DLD1 (cell line): Measurements from ENCODE around the gene BEX5.
"Not testable (repeated sequence)": the region's sequence is repeated elsewhere in the genome, so short reads cannot be mapped to it uniquely, and the experiment has no call there.

Source experiments
- in situ Hi-C: cut with HindIII; loops from 2 replicates; pipeline ENCODE4 v1.10.0; 2017; ENCODE audit warnings: low sequenced_read_pairs

Gene BEX5

GRCh38 chrX:102155806-102156179 is at the start of gene BEX5:
Gene BEX5 (minus strand): TSS chrX:102155977. CDS start chrX:102154265, 1,712 bp downstream.
- in situ Hi-C loops: no loop called here

DNA sequence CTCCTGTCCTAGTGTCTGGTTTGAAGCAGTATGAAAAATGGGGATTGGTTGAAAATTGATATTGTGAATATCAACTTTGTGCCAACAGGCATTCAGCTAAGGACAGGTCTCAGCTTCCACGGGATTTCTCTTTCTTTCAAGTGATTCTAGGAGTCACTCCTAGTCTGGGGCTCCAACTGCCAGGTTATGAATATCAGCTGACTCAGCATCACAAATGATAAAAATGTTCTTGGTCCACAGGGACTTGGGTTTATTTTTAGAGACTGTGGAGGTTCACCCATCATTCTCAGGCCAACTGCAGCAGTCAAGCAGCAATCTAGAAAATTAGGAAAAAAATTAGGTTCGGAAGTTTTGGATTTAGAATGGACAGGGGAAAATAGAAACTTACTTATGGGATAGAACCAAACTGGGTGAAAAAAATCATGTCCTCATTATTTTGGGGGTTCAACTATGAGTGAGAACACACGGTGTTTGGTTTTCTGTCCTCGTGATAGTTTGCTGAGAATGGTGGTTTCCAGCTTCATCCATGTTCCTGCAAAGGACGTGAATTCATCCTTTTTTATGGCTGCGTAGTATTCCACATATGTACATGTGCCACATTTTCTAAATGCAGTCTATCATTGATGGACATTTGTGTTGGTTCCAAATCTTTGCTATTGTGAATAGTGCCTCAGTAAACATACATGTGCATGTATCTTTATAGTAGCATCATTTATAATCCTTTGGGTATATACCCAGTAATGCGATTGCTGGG is 30.4 kb upstream of the BEX5 start:
- in situ Hi-C loops: no loop called here

- in situ Hi-C loops: no loop called here
Measured at GRCh38 chrX:102154900-102155805, 624 bp downstream of the BEX5 start.

GRCh38 chrX:102154218-102154860 is 1.4 kb downstream of the BEX5 start:
- in situ Hi-C loops: no loop called here

- in situ Hi-C loops: not testable (repeated sequence)
Measured at GRCh38 chrX:102142274-102142673, 13.5 kb downstream of the BEX5 start, which contains the start of gene TCEAL6. Gene TCEAL6 (minus strand): TSS chrX:102142481.

DNA sequence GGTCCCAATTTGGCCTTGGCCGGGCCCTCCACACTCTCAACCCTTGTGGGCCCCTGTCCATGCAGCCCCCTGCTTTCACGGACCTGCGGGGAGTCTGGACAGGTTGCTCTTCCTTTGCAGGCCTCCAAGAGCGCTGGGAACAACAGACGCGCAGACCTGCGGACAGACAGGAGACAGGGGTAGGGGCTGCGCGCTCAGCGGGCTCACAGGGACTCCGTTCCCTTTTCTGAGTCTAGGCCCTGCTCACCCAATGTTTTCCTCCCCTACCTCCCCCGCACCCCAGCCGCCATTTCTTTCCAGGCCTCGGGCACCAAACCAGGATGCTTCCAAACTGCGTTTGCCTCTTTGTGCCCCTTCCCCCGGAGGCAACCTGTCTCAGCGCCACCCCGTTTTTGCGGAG is 14.1 kb downstream of the BEX5 start:
- in situ Hi-C loops: not testable (repeated sequence)

GRCh38 chrX:102140876-102141275 is 14.9 kb downstream of the BEX5 start:
- in situ Hi-C loops: not testable (repeated sequence)

GRCh38 chrX:102138064-102138463 is 17.7 kb downstream of the BEX5 start:
- in situ Hi-C loops: no loop called here

- in situ Hi-C loops: no loop called here
Measured at GRCh38 chrX:102129473-102129872, 26.3 kb downstream of the BEX5 start.

DNA sequence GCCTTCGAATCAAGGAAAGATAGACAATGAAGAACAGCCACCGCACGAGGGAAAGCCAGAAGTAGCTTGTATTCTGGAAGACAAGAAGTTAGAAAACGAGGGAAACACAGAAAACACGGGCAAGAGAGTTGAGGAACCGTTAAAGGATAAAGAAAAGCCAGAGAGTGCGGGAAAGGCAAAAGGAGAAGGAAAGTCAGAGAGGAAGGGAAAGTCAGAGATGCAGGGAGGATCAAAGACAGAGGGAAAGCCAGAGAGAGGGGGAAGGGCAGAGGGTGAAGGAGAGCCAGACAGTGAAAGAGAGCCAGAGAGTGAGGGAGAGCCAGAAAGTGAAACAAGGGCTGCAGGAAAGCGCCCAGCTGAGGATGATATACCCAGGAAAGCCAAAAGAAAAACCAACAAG is 28.9 kb downstream of the BEX5 start:
- in situ Hi-C loops: no loop called here

DNA sequence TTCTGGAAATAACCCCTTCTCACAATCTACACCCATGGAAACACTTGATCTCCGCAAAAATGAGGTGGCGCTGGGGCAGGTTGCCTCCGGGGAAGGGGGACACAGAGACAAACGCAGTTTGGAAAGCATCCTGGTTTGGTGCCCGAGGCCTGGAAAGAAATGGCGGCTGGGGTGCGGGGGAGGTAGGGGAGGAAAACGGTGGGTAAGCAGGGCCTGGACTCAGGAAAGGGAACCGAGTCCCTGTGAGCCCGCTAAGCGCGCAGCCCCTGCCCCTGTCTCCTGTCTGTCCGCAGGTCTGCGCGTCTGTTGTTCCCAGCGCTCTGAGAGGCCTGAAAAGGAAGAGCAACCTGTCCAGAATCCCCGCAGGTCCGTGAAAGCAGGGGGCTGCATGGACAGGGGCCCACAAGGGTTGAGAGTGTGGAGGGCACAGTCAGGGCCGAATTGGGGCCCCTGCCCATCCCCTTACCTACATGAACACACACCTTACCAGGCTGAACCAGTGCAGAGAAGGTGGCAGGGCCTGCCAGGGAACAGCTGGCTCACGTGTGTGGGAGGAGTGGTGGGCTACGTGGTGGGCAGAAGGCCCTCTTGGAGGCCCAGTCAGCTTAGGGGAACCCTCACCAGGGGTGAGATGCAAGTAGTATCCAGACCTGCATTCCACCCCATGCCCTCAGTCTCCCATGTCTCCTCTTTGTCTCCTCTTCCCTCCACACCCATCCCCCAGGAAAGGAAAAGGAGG is 29.5 kb downstream of the BEX5 start:
- in situ Hi-C loops: not testable (repeated sequence)

DNA sequence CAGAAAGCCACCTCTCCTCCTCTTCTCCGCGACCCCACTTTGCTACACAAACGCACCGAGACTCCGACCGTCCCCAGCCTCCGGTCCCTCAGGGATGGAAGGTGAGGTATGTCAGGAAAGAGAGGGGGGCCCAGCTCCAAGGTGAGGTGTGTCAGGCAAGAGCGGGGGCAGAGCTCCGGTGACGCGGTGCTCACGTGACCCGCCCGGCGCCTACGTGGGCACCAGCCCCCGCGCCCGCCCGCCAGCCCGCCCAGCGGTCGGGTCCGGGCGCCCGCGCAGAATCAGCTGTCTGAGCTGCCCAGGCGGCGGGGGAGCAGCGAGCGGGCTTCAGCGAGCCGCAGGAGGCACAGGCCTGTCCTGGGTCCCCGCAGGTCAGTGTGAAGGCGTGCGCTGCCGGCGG is 30.3 kb downstream of the BEX5 start, which contains the start of gene TCEAL2:
Gene TCEAL2, plus strand, starts transcription at position 244 of the 400 bp plus-strand sequence. CDS start 1,152 bp downstream, outside the sequence.
- in situ Hi-C loops: not testable (repeated sequence)

DNA sequence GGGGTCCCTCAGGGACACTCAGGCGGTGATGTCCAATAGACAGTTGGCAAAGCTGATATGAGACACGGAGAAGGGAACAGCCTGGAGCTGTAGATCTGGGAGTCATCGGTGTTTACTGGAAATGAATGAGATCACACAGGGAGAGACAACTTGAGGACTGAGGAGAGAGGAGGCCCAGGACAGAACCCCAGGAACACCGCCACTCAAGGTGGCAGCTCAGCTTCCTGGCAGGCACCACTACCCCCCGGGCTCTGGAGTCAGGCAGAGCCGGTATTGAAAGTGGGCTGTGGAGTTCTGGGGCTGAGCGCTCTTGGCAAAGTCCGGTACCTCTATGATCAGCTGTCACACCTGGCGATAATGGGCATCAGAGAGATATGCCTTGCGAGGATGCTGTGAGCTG is 30.8 kb downstream of the BEX5 start:
- in situ Hi-C loops: not testable (repeated sequence)

DNA sequence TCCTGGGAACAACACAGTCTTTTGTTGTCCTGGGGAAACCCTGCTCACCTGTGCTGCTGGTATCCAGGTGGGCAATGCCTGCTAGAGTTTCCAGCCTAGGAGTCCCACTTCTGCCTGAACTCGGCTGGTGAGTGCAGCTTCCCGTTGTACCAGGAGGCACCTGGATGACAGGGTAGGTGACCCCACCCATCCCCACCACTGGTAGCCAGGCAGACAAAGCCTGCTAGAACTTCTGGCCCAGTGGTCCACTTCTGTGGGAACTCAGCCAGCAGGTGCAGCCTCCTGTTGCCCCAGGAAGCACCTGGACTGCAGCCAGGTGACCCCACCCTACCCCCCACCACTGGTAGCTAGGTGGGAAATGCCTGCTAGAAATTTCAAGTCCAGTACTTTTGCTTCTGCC is 40.0 kb downstream of the BEX5 start:
- in situ Hi-C loops: no loop called here

GRCh38 chrX:102113367-102113766 is 42.4 kb downstream of the BEX5 start:
- in situ Hi-C loops: no loop called here
